ENCODE results near the gene PTPN23. TPM values are rescaled to one million over a fixed set of nuclear protein-coding genes. Genes with fewer than 3 reads are reported as not detected.

The PTPN23 gene
- total and polyA plus RNA-seq, 9 of the 15 experiments (the other 6 are each of a cell fraction or from before 2014, with no cell fraction given): 0.41 to 58.7 (median 7.2) TPM

GRCh38 chr3:47380601-47381316, at the start of gene PTPN23 (continued):
- no peak for TF ChIP-seq CAMTA2 (CRISPR knock-in tag; conservative IDR thresholded peaks at IDR 0.05)
- TF ChIP-seq ZFP30 (CRISPR knock-in tag; IDR thresholded peaks at IDR 0.05; ENCODE audit: borderline replicate concordance): no peak
- TF ChIP-seq PCBP1 (IDR thresholded peaks at IDR 0.05; ENCODE audit: low read depth, low read length, poor library complexity, severe bottlenecking): peak; percentile 25
- TF ChIP-seq HNRNPH1 (optimal IDR thresholded peaks at IDR 0.05; ENCODE audit: low read depth, low read length): no peak
- no peak for TF ChIP-seq NELFE (IDR thresholded peaks at IDR 0.05; ENCODE audit: insufficient read depth, insufficient read length)
- TF ChIP-seq ZNF232 (CRISPR knock-in tag; IDR thresholded peaks at IDR 0.05): no peak; the same call in 1 of the 2 replicates
- no peak; the same call in 1 of the 2 replicates for TF ChIP-seq ATF1 (CRISPR knock-in tag; IDR thresholded peaks at IDR 0.05)
- TF ChIP-seq ATF1 (tag; IDR thresholded peaks at IDR 0.05): peak; percentile 96
- no peak for TF ChIP-seq MEF2D (tag; conservative IDR thresholded peaks at IDR 0.05; ENCODE audit: low read depth)

GRCh38 chr3:47333907-47334306, 46.9 kb upstream of the PTPN23 start:
- no peak for DNase-seq (ENCODE audit: extremely low read depth in 1 of 4, low spot score in 3 of 4)
- Histone ChIP-seq H3K4me1 (replicated peaks in 1 of 2; ENCODE audit: control insufficient read depth in 2 of 2, insufficient read depth in 2 of 2, low read length in 2 of 2) (no peaks in the 10 kb centered on the region), H3K9ac (ENCODE audit: insufficient read depth in 1 of 2, low read depth in 2 of 2, low read length in 2 of 2) (peak overlapping the region in 1 of 2 experiments; percentile 14; a peak in 1 of 4 replicates), H3K27ac (ENCODE audit: extremely low read depth, low read depth, low read length) (no peak overlapping the region), H3K27me3 (ENCODE audit: control insufficient read depth in 2 of 2, insufficient read depth in 2 of 2, low read length in 2 of 2) (no peaks in the 10 kb centered on the region), H4K20me1 (replicated peaks; ENCODE audit: control insufficient read depth, insufficient read depth, low read length) (no peaks in the 10 kb centered on the region), H3K79me2 (ENCODE audit: control insufficient read depth, insufficient read depth, low read length) (no peaks in the 10 kb centered on the region), H3K9me3 (replicated peaks; ENCODE audit: control insufficient read depth, insufficient read depth, low read depth, low read length) (no peaks in the 10 kb centered on the region), H3K36me3 (ENCODE audit: control insufficient read depth, insufficient read depth, low read length) (peaks cover 92% of the 10 kb centered on the region), H3K9me1 (ENCODE audit: control insufficient read depth, insufficient read depth, low read length) (no peaks in the 10 kb centered on the region), H2AFZ (ENCODE audit: low read depth, low read length) (no peak overlapping the region), H3K4me2 (ENCODE audit: insufficient read depth, low read length) (no peak overlapping the region), H3K4me3 (no peak overlapping the region)
- ChIA-PET CTCF (ENCODE audit: low intra/inter-chr PET ratio) (no interaction called here), POLR2A (interaction anchor here (0.8 to 1.3 kb wide), 3 partner anchors 9 to 94 kb away, joined by 3 to 6 read pairs (median 5); no protein-coding TSS in a partner anchor)
- no TSS peak for BruUV-seq (replicated peaks)
- no peak for ATAC-seq
- FAIRE-seq: no peak
- intact Hi-C loops (cut with micrococcal nuclease) (no loop called here), in situ Hi-C loops (cut with MboI) (no loop called here)
- WGBS (ENCODE audit: insufficient coverage, low coverage, missing lambda C conversion rate): 59% methylated on average over 3 of the region's 3 CpGs
- TF ChIP-seq ZNF431 (CRISPR knock-in tag; IDR thresholded peaks at IDR 0.05) (no peak), ZNF717 (CRISPR knock-in tag; IDR thresholded peaks at IDR 0.05) (no peak), TCF7L2 (IDR thresholded peaks at IDR 0.05; ENCODE audit: low read depth, low read length) (no peak)
- TF ChIP-seq, protein P1, sequence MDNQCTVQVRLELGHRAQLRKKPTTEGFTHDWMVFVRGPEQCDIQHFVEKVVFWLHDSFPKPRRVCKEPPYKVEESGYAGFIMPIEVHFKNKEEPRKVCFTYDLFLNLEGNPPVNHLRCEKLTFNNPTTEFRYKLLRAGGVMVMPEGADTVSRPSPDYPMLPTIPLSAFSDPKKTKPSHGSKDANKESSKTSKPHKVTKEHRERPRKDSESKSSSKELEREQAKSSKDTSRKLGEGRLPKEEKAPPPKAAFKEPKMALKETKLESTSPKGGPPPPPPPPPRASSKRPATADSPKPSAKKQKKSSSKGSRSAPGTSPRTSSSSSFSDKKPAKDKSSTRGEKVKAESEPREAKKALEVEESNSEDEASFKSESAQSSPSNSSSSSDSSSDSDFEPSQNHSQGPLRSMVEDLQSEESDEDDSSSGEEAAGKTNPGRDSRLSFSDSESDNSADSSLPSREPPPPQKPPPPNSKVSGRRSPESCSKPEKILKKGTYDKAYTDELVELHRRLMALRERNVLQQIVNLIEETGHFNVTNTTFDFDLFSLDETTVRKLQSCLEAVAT (IDR thresholded peaks at IDR 0.05): no peak
